MCF 10A (cell line): ENCODE data around the gene MYD88. TPM values are rescaled to one million over a fixed set of nuclear protein-coding genes. Genes with fewer than 3 reads are reported as not detected.
A peak's percentile ranks its signal among the peaks of the same experiment; 100 is the strongest.

ENCODE experiments used
- BruUV-seq: library from RNA; stranded (reverse); fragments of 400-500 nt; replicated peaks from 2 replicates; lab custom pipeline; 2021; lab: Mats Ljungman, UMichigan
- CTCF ChIA-PET: fragments of 300-600 bp; sonication (Branson Sonifier 250); formaldehyde crosslinking; extraction: SDS; loops from one replicate; lab custom pipeline; 2021; ENCODE audit warnings: antibody characterized with exemption, inconsistent platforms; lab: Yijun Ruan, JAX
- POLR2A ChIA-PET: fragments of 300-600, 350-650 bp; sonication (Branson Sonifier 250); formaldehyde crosslinking; extraction: SDS; loops from one replicate; lab custom pipeline; 2020; ENCODE audit warnings: antibody characterized with exemption, inconsistent platforms; lab: Yijun Ruan, JAX
- DNase-seq: peaks from one replicate; pipeline ENCODE4 v3.0.0-alpha.2; 2018; ENCODE audit not compliant: unreplicated experiment
- H3K27ac Mint-ChIP-seq: one replicate; pipeline ENCODE4 v1.8.0; 2022; ENCODE audit warnings: mild to moderate bottlenecking, low read depth, mixed read lengths; ENCODE audit not compliant: unreplicated experiment
- H3K27me3 Mint-ChIP-seq: one replicate; pipeline ENCODE4 v1.8.0; 2022; ENCODE audit warnings: mixed read lengths; ENCODE audit not compliant: insufficient read depth, unreplicated experiment
- H3K36me3 Mint-ChIP-seq: one replicate; pipeline ENCODE4 v1.8.0; 2022; ENCODE audit warnings: mild to moderate bottlenecking, moderate library complexity, mixed read lengths; ENCODE audit not compliant: insufficient read depth, unreplicated experiment
- H3K4me1 Mint-ChIP-seq: one replicate; pipeline ENCODE4 v1.8.0; 2022; ENCODE audit warnings: mixed read lengths; ENCODE audit not compliant: insufficient read depth, unreplicated experiment
- H3K4me3 Mint-ChIP-seq: one replicate; pipeline ENCODE4 v1.8.0; 2022; ENCODE audit warnings: mild to moderate bottlenecking, moderate library complexity, mixed read lengths; ENCODE audit not compliant: unreplicated experiment
- H3K9me3 Mint-ChIP-seq: one replicate; pipeline ENCODE4 v1.8.0; 2022; ENCODE audit warnings: mixed read lengths; ENCODE audit not compliant: unreplicated experiment
- intact Hi-C: fragments of 100-400 bp; cut with micrococcal nuclease; formaldehyde crosslinking; loops from 2 replicates; pipeline ENCODE4 v1.14.1; 2022
- total RNA-seq: library from RNA; stranded (reverse); gene quantifications from 2 replicates; pipeline ENCODE4 v1.2.3, GENCODE V29; 2022
- TF ChIP-seq, protein P1 (sequence below): fragments of 200-600 bp; IDR thresholded peaks from one replicate; pipeline ENCODE4 v1.8.0; 2022; ENCODE audit warnings: antibody characterized with exemption, mild to moderate bottlenecking; ENCODE audit not compliant: unreplicated experiment

Gene MYD88
- total RNA-seq, 1 experiment from 2014 or later: 19.7 TPM

DNA sequence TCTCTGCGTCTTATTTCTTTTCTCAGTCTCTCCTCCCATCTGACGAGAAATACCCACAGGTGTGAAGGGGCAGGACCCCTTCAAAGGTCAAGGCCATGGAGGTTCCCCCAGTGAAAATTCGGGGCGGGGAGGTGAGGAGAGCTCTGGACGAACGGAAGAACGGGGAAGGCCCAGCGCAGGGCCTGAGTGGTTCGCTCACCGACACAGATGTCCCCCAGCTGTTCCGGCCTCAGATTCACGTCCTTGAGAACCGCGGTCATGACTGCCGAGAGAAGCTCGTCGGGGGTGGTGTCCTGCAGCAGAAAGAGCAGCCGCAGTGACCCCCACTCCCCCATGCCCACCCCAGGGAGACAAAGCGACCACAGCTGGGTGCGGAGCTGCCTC is 2.1 kb upstream of the MYD88 start:
- Mint-ChIP-seq H3K27me3 (no peaks in the 10 kb centered on the region), H3K27ac (peak overlapping the region; percentile 71), H3K9me3 (no peaks in the 10 kb centered on the region), H3K36me3 (peaks cover 20% of the 10 kb centered on the region), H3K4me1 (peaks cover 45% of the 10 kb centered on the region), H3K4me3 (peak overlapping the region; percentile 81)
- no peak for DNase-seq
- BruUV-seq: TSS peak; percentile 61
- TF ChIP-seq, protein P1, sequence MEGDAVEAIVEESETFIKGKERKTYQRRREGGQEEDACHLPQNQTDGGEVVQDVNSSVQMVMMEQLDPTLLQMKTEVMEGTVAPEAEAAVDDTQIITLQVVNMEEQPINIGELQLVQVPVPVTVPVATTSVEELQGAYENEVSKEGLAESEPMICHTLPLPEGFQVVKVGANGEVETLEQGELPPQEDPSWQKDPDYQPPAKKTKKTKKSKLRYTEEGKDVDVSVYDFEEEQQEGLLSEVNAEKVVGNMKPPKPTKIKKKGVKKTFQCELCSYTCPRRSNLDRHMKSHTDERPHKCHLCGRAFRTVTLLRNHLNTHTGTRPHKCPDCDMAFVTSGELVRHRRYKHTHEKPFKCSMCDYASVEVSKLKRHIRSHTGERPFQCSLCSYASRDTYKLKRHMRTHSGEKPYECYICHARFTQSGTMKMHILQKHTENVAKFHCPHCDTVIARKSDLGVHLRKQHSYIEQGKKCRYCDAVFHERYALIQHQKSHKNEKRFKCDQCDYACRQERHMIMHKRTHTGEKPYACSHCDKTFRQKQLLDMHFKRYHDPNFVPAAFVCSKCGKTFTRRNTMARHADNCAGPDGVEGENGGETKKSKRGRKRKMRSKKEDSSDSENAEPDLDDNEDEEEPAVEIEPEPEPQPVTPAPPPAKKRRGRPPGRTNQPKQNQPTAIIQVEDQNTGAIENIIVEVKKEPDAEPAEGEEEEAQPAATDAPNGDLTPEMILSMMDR: no peak
- POLR2A ChIA-PET: interaction anchor here (0.9 to 8.1 kb wide), 25 partner anchors 9 to 319 kb away, joined by 3 to 199 read pairs (median 5); partner anchors contain the start of gene OXSR1
- intact Hi-C loops: loop anchor here (5.0 kb wide), 2 partner anchors 91 to 211 kb away; partner anchors contain the start of gene XYLB
- CTCF ChIA-PET: interaction anchor here (0.6 to 2.2 kb wide), 10 partner anchors 11 to 1408 kb away, joined by 3 to 9 read pairs (median 4); no protein-coding TSS in a partner anchor

DNA sequence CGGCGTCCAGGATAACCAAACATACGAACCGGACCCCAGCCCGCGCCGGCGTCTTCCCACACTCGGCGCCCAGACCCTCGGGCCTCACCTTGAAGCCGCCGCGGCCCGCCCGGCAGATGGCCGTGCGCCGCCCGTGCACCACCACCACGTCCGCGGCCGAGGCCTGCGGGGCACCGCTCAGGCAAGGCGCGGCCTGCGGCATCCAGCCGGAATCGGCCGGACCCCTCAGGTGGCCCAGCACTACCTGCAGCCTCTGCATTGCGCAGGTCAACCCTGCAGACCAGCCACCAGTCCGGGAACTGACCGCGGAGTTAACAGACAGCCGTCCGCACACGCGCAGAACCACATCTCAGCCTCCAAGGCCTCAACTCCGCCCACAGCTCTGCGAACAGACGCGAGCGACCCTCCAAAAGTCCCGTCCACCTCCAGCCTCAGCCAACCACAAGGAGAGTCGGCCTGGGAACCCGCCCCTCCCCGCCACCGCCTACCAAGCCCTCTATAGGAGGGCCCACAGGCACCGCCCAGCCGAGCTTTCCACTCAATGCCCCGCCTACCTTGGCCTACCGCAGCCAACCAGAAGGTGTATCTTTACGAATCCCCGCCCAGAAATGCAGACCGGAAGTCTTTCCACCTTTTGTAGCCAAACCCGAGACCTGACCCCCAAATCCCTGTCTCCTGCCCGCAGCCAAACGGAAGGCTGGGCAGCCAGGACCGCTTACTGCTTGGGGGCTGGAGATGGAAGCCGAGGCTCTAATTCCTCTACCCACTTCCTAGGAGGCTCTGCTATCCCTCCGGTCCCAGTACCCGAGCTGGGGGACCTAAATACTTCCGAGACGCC is 1.5 kb upstream of the MYD88 start, which contains the start of gene ACAA1:
Gene ACAA1, minus strand, starts transcription at position 351 of the 838 bp plus-strand sequence. Its CDS starts 92 bp downstream, at position 259.
- peak within 1 kb of the TSS; percentile 81 for H3K4me3 Mint-ChIP-seq
- peak within 1 kb of the TSS; percentile 71 for H3K27ac Mint-ChIP-seq
- ChIA-PET POLR2A (interaction anchor here (0.6 to 8.1 kb wide), 41 partner anchors 9 to 358 kb away, joined by 3 to 199 read pairs (median 4); partner anchors contain the start of gene OXSR1), CTCF (interaction anchor here (0.6 to 2.2 kb wide), 13 partner anchors 12 to 1408 kb away, joined by 3 to 9 read pairs (median 4); no protein-coding TSS in a partner anchor)
- no TSS peak for BruUV-seq
- peaks cover 14% of the 10 kb centered on the region for H3K36me3 Mint-ChIP-seq
- peak; percentile 99 for DNase-seq
- no peaks in the 10 kb centered on the region for H3K27me3 Mint-ChIP-seq
- TF ChIP-seq, protein P1: no peak
- peaks cover 51% of the 10 kb centered on the region for H3K4me1 Mint-ChIP-seq
- intact Hi-C loops: loop anchor here (1.0 to 5.0 kb wide), 3 partner anchors 90 to 210 kb away; partner anchors contain the start of gene XYLB
- H3K9me3 Mint-ChIP-seq: no peaks in the 10 kb centered on the region

DNA sequence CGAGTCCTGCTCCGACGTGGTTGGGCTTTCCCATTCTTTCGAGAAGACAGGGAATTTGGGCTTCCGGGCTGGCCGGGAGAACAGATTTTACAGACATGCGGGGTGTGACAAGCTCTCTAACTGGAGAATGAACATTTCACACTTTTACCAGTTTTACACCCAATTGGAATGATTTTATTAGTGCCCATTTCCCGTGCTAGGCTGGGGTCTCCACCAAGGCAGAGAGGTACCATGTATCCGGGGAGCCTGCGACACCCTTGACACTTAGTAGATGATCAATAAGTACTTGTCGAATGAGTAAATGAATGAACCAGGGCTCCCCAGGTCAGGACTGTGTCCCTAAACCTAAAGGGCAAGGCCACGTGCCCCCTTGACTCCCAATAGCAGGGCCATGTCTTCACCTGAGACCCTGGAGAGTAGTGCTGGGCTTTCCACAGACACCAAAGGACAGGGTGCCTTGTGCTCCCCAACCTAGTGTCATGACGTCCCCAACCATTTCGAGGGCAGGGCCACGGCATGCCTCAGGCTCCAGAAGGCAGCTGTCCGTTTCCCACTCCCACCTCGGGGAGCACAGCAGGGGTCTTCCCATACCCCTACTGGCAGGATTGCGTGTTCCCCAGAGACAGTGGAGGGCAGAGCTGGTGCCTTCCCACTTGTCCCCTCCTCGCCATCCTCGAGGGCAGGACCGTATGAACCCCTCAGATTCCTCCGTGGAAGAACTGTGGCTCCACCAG is 679 bp upstream of the MYD88 start:
- Mint-ChIP-seq H3K9me3 (no peaks in the 10 kb centered on the region), H3K36me3 (peaks cover 8% of the 10 kb centered on the region), H3K4me3 (peak overlapping the region; percentile 81), H3K4me1 (peaks cover 54% of the 10 kb centered on the region), H3K27me3 (no peaks in the 10 kb centered on the region), H3K27ac (peak overlapping the region; percentile 71)
- TSS peak; percentile 90 for BruUV-seq
- ChIA-PET POLR2A (interaction anchor here (0.6 to 8.1 kb wide), 33 partner anchors 10 to 357 kb away, joined by 3 to 199 read pairs (median 5); partner anchors contain the start of gene OXSR1), CTCF (interaction anchor here (0.6 to 2.2 kb wide), 7 partner anchors 15 to 956 kb away, joined by 3 to 9 read pairs (median 4); no protein-coding TSS in a partner anchor)
- DNase-seq: no peak
- TF ChIP-seq, protein P1: no peak
- intact Hi-C loops: loop anchor here (1.0 to 5.0 kb wide), 4 partner anchors 27 to 210 kb away; partner anchors contain the start of genes OXSR1 and XYLB
